GM19455 (cell line): Measurements from ENCODE around the gene RPL11.
"Not testable (repeated sequence)": the region's sequence is repeated elsewhere in the genome, so short reads cannot be mapped to it uniquely, and the experiment has no call there.

ENCODE experiments used
- ATAC-seq: cut with Tn5 transposase; IDR thresholded peaks from one replicate; pipeline ENCODE4 v1.9.1; 2021; ENCODE audit not compliant: unreplicated experiment

Gene RPL11

DNA sequence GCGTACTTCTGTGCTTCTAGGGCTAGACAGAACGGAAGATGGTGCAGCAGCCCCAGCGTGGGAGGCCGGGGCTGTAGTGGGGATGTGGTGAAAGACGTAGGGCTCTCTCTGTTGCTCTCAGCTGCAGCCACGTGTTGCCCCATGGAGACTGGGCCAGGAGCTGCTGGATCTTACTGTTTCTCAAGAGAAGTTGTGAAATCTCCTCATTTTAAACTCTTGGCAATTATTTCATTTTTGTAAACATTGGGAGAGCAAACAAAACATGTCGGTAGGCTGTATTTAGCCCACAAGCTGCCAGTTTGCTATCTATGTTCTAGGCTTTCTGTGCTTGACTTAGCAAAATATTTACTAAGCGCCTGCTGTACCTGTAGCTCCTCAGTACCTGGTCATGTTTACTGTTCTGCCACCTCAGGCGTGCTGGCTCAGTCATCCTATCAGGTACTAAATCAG lies 35.8 kb downstream of the RPL11 start:
- no peak for ATAC-seq

DNA sequence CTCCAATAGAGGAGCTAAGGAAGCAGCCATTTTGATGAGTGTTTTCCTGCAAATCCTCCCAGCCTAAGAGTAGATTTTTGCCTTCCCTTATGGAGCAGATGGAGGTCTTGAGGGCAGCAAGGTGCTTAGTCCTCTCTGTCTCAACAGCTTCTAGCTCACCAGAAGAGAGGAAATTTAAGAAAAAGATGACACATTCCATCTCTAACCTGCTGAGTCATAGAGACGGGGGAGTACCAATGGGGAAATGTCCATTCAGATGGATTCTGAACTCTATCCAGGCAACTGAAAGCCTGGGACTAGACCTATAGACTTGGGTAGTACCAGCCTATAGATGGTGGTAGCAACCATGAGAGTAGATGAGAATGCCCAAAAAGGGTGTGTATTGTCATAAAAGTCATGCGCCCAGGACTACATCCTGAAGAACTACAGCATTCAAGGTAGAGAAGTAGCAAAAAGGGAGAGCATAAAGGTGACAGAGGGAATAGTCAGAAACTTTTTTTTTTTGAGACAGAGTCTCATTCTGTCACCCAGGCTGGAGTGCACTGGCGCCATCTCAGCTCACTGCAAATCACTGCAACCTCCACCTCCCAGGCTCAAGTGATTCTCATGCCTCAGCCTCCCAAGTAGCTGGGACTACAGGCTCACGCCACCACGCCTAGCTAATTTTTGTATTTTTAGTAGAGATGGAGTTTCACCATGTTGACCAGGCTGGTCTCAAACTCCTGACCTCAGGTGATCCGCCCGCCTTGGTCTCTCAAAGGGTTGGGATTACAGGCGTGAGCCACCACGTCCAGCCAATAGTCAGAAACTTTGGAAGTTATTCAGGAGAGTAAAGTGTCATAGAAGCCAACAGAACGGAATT lies 41.0 kb downstream of the RPL11 start:
- ATAC-seq: no peak

DNA sequence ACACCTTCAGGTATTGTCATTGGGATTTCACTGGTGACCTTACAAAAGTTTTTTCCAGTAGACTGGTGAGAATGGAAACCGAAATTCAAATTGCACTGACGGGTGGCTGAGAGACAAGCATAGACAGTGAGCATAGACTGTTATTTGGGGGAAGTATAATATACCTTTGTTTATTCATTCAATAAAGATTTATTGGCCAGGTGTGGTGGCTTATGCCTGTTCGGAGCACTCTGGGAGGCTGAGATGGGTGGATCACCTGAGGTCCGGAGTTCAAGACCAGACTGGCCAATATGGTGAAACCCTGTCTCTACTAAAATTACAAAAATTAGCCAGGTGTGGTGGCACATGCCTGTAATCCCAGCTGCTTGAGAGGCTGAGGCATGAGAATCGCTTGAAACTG lies 41.7 kb downstream of the RPL11 start:
- not testable (repeated sequence) for ATAC-seq

GRCh38 chr1:23736437-23737134 lies 45.0 kb downstream of the RPL11 start:
- ATAC-seq: no peak

DNA sequence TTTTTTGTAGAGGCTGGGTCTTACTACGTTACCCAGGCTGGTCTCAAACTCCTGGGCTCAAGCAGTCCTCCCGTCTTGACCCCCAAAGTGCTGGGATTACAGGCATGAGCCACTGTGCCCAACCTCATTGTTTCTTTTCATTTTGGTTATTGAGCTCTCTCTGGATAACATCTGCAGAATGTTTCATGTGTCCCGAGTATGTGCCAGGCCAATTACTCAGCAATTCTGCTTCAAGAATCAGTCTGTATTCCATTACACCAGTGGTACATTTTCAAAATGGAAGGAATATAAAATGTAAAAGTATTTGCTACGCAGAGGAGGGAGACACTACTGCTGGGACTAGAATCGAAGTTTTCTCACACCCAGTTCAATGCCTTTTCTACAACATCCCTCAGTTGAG lies 50.0 kb downstream of the RPL11 start:
- ATAC-seq: no peak

DNA sequence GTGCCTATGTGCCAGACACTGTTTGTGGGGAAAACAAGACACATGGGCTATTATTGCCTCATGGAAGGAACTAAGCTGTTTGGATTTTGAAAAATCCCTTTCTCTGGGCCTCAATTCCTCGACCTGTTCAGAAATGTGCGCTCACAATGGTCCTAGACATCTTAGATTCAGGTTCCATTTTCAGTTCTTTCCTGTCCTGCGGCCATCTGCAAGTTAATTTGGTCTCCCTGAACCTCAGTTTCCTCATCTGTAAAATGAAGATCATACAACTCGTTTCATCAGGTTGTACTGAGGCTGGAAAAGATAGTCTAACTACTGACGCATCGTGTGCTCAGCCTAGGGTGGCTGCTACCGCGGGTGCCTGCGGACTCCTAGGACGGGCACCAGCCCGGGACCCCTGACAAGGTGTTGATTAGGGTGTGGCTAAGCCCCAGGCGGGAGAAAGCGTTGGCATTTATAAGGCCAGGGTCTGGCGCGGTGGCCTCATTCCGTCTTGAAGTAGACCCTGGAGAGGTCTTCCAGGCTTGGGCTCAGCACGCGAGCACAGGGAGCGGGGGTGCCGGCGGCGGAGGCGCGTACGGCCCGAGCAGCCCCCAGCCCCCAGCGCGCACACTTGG lies 51.2 kb downstream of the RPL11 start:
- peak; percentile 26 for ATAC-seq

GRCh38 chr1:23743287-23744152 lies 51.9 kb downstream of the RPL11 start, which contains the start of gene ELOA:
TSS of gene ELOA (plus strand) at chr1:23743471. CDS start at chr1:23743504, 33 bp downstream.
- peak; percentile 71 for ATAC-seq

DNA sequence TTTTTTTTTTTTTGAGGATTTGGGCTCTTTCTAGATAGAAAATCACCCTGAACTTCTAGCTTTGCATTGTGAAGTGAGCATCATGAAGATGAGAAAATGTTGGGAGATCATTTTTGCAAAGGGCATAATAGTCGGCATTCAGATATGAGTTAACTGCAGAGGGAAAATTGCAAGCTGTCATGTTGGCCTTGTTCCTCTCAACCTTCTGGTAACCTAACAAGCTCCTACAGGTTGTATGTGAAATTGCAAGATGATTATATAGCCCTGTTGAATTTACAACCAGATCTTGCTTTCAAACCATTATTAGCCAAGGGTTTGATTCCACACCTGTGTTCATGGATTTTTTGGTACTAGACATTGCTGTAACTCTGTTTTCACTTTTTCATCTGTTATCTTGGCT lies 53.9 kb downstream of the RPL11 start:
- no peak for ATAC-seq
